WTC11 (cell line): ENCODE measurements around the gene EYS.

ENCODE experiments used
- ATF1 ChIP-seq: sonication (generic); formaldehyde crosslinking; IDR thresholded peaks from 2 replicates; pipeline ENCODE4 v1.8.1; 2023; ENCODE audit warnings: mild to moderate bottlenecking, moderate library complexity, missing genetic modification reagents
- CREB1 ChIP-seq: sonication (generic); formaldehyde crosslinking; IDR thresholded peaks from 2 replicates; pipeline ENCODE4 v1.8.0; 2023; ENCODE audit warnings: mild to moderate bottlenecking, missing genetic modification reagents
- CTCF ChIP-seq: fragments of 200-600 bp; IDR thresholded peaks from 2 replicates; pipeline ENCODE4 v1.8.0; 2022; ENCODE audit warnings: antibody characterized with exemption
- ELF4 ChIP-seq: sonication (generic); formaldehyde crosslinking; IDR thresholded peaks from 2 replicates; pipeline ENCODE4 v1.8.1; 2022; ENCODE audit warnings: low read depth, mild to moderate bottlenecking, moderate library complexity, missing genetic modification reagents
- HMGXB4 ChIP-seq: sonication (generic); formaldehyde crosslinking; IDR thresholded peaks from 2 replicates; pipeline ENCODE4 v1.8.1; 2023; ENCODE audit warnings: mild to moderate bottlenecking, moderate library complexity, missing genetic modification reagents
- MAX ChIP-seq: sonication (generic); formaldehyde crosslinking; IDR thresholded peaks from 2 replicates; pipeline ENCODE4 v1.8.0; 2022; ENCODE audit warnings: mild to moderate bottlenecking, missing genetic modification reagents
- PRRX2 ChIP-seq: fragments of 250-450 bp; sonication (Bioruptor Pico); IDR thresholded peaks from 2 replicates; pipeline ENCODE4 v1.8.0; 2021; ENCODE audit warnings: mild to moderate bottlenecking
- TCF7 ChIP-seq: sonication (generic); formaldehyde crosslinking; IDR thresholded peaks from 2 replicates; pipeline ENCODE4 v1.8.0; 2022; ENCODE audit warnings: mild to moderate bottlenecking, low read depth, missing genetic modification reagents, moderate library complexity
- TP53 ChIP-seq: sonication (generic); formaldehyde crosslinking; IDR thresholded peaks from 2 replicates; pipeline ENCODE4 v1.8.1; 2023; ENCODE audit warnings: mild to moderate bottlenecking, missing genetic modification reagents
- ZNF121 ChIP-seq: sonication (generic); formaldehyde crosslinking; IDR thresholded peaks from 2 replicates; pipeline ENCODE4 v1.8.0; 2023; ENCODE audit warnings: missing genetic modification reagents

GRCh38 chr6:65202738-65203137 is 504.3 kb downstream of the EYS start:
- no peak for TF ChIP-seq MAX (CRISPR knock-in tag)
- TF ChIP-seq PRRX2 (CRISPR knock-in tag) = no peak
- no peak for TF ChIP-seq ZNF121 (CRISPR knock-in tag)
- TF ChIP-seq CTCF = no peak
- TF ChIP-seq HMGXB4 = no peak
- TF ChIP-seq TP53 (CRISPR knock-in tag) = no peak
- TF ChIP-seq ELF4 = no peak
- no peak for TF ChIP-seq CREB1 (CRISPR knock-in tag)
- no peak for TF ChIP-seq ATF1
- no peak for TF ChIP-seq TCF7 (CRISPR knock-in tag)
